Measurements from ENCODE around the gene RPP25L.

RPP25L gene

DNA sequence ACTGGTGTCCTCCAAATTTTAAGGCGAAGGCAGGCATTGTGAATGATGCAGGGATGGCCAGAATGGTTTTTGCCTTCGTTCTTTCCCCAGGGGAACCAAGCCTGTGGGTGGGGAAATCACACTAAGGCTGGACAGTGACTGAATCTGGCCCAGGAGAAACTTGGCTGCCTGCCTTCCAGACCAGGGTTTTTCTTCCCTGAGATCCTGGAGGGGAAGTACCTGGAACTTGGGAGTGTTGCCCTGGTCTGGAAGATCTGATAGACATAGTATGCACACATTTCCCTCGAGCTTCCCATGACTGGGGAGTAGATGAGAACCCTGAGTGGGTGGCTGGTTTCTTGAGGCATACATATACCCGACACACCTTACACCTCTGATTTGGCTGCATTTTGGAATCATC, 39.4 kb upstream of the RPP25L start:
- H3K4me1 ChIP-seq (ENCODE audit: control insufficient read depth, low read length) = peaks cover 10% of the 10 kb centered on the region
- no peaks in the 10 kb centered on the region for H3K9me3 ChIP-seq (ENCODE audit: control insufficient read depth, insufficient read depth, low read length)
- peaks cover 5% of the 10 kb centered on the region for H3K79me2 ChIP-seq (ENCODE audit: control insufficient read depth, low read length)
- H3K27me3 ChIP-seq (ENCODE audit: control insufficient read depth, low read length) = peaks cover 7% of the 10 kb centered on the region
- no peak overlapping the region for H3K4me2 ChIP-seq (ENCODE audit: low read length)
- no peak overlapping the region for H3K27ac ChIP-seq (ENCODE audit: low read depth, low read length)
- H3K36me3 ChIP-seq (ENCODE audit: control insufficient read depth, low read length) = peaks cover 8% of the 10 kb centered on the region; the same call in 1 of the 2 replicates
- no peaks in the 10 kb centered on the region for H3K9me2 ChIP-seq (replicated peaks; ENCODE audit: control insufficient read depth, low read length)
- H3F3A ChIP-seq (ENCODE audit: control insufficient read depth, insufficient read depth) = no peaks in the 10 kb centered on the region
- H3K4me3 ChIP-seq (ENCODE audit: low read length) = no peak overlapping the region
- TF ChIP-seq EZH2phosphoT487 (IDR thresholded peaks at IDR 0.05; ENCODE audit: borderline replicate concordance, low read length) = no peak
- TF ChIP-seq, protein P1, sequence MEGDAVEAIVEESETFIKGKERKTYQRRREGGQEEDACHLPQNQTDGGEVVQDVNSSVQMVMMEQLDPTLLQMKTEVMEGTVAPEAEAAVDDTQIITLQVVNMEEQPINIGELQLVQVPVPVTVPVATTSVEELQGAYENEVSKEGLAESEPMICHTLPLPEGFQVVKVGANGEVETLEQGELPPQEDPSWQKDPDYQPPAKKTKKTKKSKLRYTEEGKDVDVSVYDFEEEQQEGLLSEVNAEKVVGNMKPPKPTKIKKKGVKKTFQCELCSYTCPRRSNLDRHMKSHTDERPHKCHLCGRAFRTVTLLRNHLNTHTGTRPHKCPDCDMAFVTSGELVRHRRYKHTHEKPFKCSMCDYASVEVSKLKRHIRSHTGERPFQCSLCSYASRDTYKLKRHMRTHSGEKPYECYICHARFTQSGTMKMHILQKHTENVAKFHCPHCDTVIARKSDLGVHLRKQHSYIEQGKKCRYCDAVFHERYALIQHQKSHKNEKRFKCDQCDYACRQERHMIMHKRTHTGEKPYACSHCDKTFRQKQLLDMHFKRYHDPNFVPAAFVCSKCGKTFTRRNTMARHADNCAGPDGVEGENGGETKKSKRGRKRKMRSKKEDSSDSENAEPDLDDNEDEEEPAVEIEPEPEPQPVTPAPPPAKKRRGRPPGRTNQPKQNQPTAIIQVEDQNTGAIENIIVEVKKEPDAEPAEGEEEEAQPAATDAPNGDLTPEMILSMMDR (IDR thresholded peaks at IDR 0.05; ENCODE audit: low read depth, low read length, poor library complexity, severe bottlenecking) = no peak
- H4K20me1 ChIP-seq (ENCODE audit: control insufficient read depth, insufficient read depth, low read depth, low read length) = no peaks in the 10 kb centered on the region

DNA sequence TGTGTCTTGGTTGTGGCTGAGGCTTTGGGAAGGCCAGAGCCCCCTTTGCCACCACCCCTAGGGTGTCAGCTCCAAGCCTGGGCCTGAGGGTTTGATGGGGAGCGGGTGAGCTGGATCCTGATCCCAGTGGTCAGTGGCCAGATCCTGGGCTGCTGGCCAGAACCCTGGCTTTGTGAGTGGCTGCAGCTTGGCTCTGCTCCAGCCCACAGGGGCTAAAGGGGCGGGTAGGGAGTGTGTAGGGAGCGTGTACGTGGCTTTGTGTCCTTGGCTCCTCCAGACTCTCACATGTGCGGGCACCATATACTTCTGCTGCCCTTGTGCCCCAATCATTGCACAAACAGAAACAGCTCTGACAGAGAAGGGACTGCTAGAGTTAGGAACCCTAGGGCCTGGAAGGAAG, 38.9 kb upstream of the RPP25L start:
- H3K9me2 ChIP-seq (replicated peaks; ENCODE audit: control insufficient read depth, low read length) = no peaks in the 10 kb centered on the region
- H3F3A ChIP-seq (ENCODE audit: control insufficient read depth, insufficient read depth) = no peaks in the 10 kb centered on the region
- no peaks in the 10 kb centered on the region for H4K20me1 ChIP-seq (ENCODE audit: control insufficient read depth, insufficient read depth, low read depth, low read length)
- no peak overlapping the region for H3K4me2 ChIP-seq (ENCODE audit: low read length)
- peaks cover 14% of the 10 kb centered on the region for H3K4me1 ChIP-seq (ENCODE audit: control insufficient read depth, low read length)
- H3K79me2 ChIP-seq (ENCODE audit: control insufficient read depth, low read length) = peaks cover 5% of the 10 kb centered on the region
- H3K27ac ChIP-seq (ENCODE audit: low read depth, low read length) = no peak overlapping the region
- H3K27me3 ChIP-seq (ENCODE audit: control insufficient read depth, low read length) = peaks cover 4% of the 10 kb centered on the region; the same call in 1 of the 2 replicates
- H3K4me3 ChIP-seq (ENCODE audit: low read length) = no peak overlapping the region
- H3K36me3 ChIP-seq (ENCODE audit: control insufficient read depth, low read length) = peaks cover 8% of the 10 kb centered on the region; the same call in 1 of the 2 replicates
- no peak for TF ChIP-seq EZH2phosphoT487 (IDR thresholded peaks at IDR 0.05; ENCODE audit: borderline replicate concordance, low read length)
- TF ChIP-seq, protein P1 (IDR thresholded peaks at IDR 0.05; ENCODE audit: low read depth, low read length, poor library complexity, severe bottlenecking) = no peak
- H3K9me3 ChIP-seq (ENCODE audit: control insufficient read depth, insufficient read depth, low read length) = no peaks in the 10 kb centered on the region

DNA sequence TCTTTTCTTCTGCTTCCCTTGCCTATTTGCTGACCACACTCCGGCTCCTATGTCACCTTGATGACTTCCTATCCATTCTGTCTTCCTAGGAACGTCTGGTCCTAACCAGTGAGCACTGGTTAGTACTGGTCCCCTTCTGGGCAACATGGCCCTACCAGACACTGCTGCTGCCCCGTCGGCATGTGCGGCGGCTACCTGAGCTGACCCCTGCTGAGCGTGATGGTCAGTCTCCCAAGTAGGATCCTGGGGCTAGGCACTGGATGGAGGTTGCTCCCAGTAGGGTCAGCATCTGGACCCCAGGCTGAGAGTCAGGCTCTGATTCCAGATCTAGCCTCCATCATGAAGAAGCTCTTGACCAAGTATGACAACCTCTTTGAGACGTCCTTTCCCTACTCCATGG, 36.8 kb upstream of the RPP25L start:
- H3K4me2 ChIP-seq (ENCODE audit: low read length) = no peak overlapping the region
- peaks cover 8% of the 10 kb centered on the region; the same call in 1 of the 2 replicates for H3K36me3 ChIP-seq (ENCODE audit: control insufficient read depth, low read length)
- H3K27ac ChIP-seq (ENCODE audit: low read depth, low read length) = no peak overlapping the region
- H3F3A ChIP-seq (ENCODE audit: control insufficient read depth, insufficient read depth) = no peaks in the 10 kb centered on the region
- no peak overlapping the region for H3K4me3 ChIP-seq (ENCODE audit: low read length)
- no peaks in the 10 kb centered on the region for H4K20me1 ChIP-seq (ENCODE audit: control insufficient read depth, insufficient read depth, low read depth, low read length)
- no peaks in the 10 kb centered on the region for H3K27me3 ChIP-seq (ENCODE audit: control insufficient read depth, low read length)
- peaks cover 5% of the 10 kb centered on the region for H3K79me2 ChIP-seq (ENCODE audit: control insufficient read depth, low read length)
- no peaks in the 10 kb centered on the region for H3K9me3 ChIP-seq (ENCODE audit: control insufficient read depth, insufficient read depth, low read length)
- H3K9me2 ChIP-seq (replicated peaks; ENCODE audit: control insufficient read depth, low read length) = no peaks in the 10 kb centered on the region
- TF ChIP-seq, protein P1 (IDR thresholded peaks at IDR 0.05; ENCODE audit: low read depth, low read length, poor library complexity, severe bottlenecking) = no peak
- no peak for TF ChIP-seq EZH2phosphoT487 (IDR thresholded peaks at IDR 0.05; ENCODE audit: borderline replicate concordance, low read length)
- H3K4me1 ChIP-seq (ENCODE audit: control insufficient read depth, low read length) = peaks cover 14% of the 10 kb centered on the region
